ENCODE measurements around the gene INPP5A.
A peak's percentile ranks its signal among the peaks of the same experiment; 100 is the strongest.

INPP5A gene

GRCh38 chr10:132554991-132555647 lies 17.5 kb downstream of the INPP5A start:
- in situ Hi-C loops (cut with MboI; ENCODE audit: low pct_unique_long_range_greater_than_20kb, low sequenced_read_pairs) = no loop called here
- peak; percentile 81 for DNase-seq

GRCh38 chr10:132555648-132556575 lies 18.3 kb downstream of the INPP5A start:
- in situ Hi-C loops (cut with MboI; ENCODE audit: low pct_unique_long_range_greater_than_20kb, low sequenced_read_pairs) = no loop called here
- no peak for DNase-seq

GRCh38 chr10:132556994-132557441 lies 19.4 kb downstream of the INPP5A start:
- DNase-seq = no peak
- in situ Hi-C loops (cut with MboI; ENCODE audit: low pct_unique_long_range_greater_than_20kb, low sequenced_read_pairs) = no loop called here

GRCh38 chr10:132557696-132558515 lies 20.3 kb downstream of the INPP5A start:
- in situ Hi-C loops (cut with MboI; ENCODE audit: low pct_unique_long_range_greater_than_20kb, low sequenced_read_pairs) = no loop called here

GRCh38 chr10:132558516-132559413 lies 21.2 kb downstream of the INPP5A start:
- in situ Hi-C loops (cut with MboI; ENCODE audit: low pct_unique_long_range_greater_than_20kb, low sequenced_read_pairs) = no loop called here
- no peak for DNase-seq

More at GRCh38 chr10:132557696-132558515, 20.3 kb downstream of the INPP5A start:
- DNase-seq = no peak

GRCh38 chr10:132559538-132559937 lies 22.0 kb downstream of the INPP5A start:
- in situ Hi-C loops (cut with MboI; ENCODE audit: low pct_unique_long_range_greater_than_20kb, low sequenced_read_pairs) = no loop called here
- no peak for DNase-seq

- peak; percentile 74 for DNase-seq
- in situ Hi-C loops (cut with MboI; ENCODE audit: low pct_unique_long_range_greater_than_20kb, low sequenced_read_pairs) = no loop called here
These were observed 22.7 kb downstream of the INPP5A start for GRCh38 chr10:132560241-132560731.

GRCh38 chr10:132562177-132562915 lies 24.8 kb downstream of the INPP5A start:
- in situ Hi-C loops (cut with MboI; ENCODE audit: low pct_unique_long_range_greater_than_20kb, low sequenced_read_pairs) = no loop called here
- DNase-seq = no peak

GRCh38 chr10:132562916-132563456 lies 25.4 kb downstream of the INPP5A start:
- in situ Hi-C loops (cut with MboI; ENCODE audit: low pct_unique_long_range_greater_than_20kb, low sequenced_read_pairs) = no loop called here
- DNase-seq = no peak

- no peak for DNase-seq
- in situ Hi-C loops (cut with MboI; ENCODE audit: low pct_unique_long_range_greater_than_20kb, low sequenced_read_pairs) = no loop called here
These were observed 26.1 kb downstream of the INPP5A start for GRCh38 chr10:132563485-132564248.

- in situ Hi-C loops (cut with MboI; ENCODE audit: low pct_unique_long_range_greater_than_20kb, low sequenced_read_pairs) = no loop called here
- no peak for DNase-seq
These were observed 26.6 kb downstream of the INPP5A start for GRCh38 chr10:132564249-132564605.

GRCh38 chr10:132564690-132565089 lies 27.1 kb downstream of the INPP5A start:
- in situ Hi-C loops (cut with MboI; ENCODE audit: low pct_unique_long_range_greater_than_20kb, low sequenced_read_pairs) = no loop called here
- no peak for DNase-seq

GRCh38 chr10:132565516-132566209 lies 28.1 kb downstream of the INPP5A start:
- in situ Hi-C loops (cut with MboI; ENCODE audit: low pct_unique_long_range_greater_than_20kb, low sequenced_read_pairs) = no loop called here
- DNase-seq = no peak

- in situ Hi-C loops (cut with MboI; ENCODE audit: low pct_unique_long_range_greater_than_20kb, low sequenced_read_pairs) = no loop called here
- DNase-seq = no peak
These were observed 29.3 kb downstream of the INPP5A start for GRCh38 chr10:132566892-132567291.

- no peak for DNase-seq
- in situ Hi-C loops (cut with MboI; ENCODE audit: low pct_unique_long_range_greater_than_20kb, low sequenced_read_pairs) = no loop called here
These were observed 32.7 kb downstream of the INPP5A start for GRCh38 chr10:132570265-132570664.
